ENCODE data around the gene GLIS1. TPM values are rescaled to one million over a fixed set of nuclear protein-coding genes. Genes with fewer than 3 reads are reported as not detected.

The GLIS1 gene
- total RNA-seq, 1 experiment from 2014 or later: 0.39 TPM

- DNase-seq (ENCODE audit: low read depth, low spot score) (no peak), ATAC-seq (no peak)
- H3K9me2 ChIP-seq (ENCODE audit: insufficient read depth): no peaks in the 10 kb centered on the region
- BruUV-seq (replicated peaks): no TSS peak
- no peak overlapping the region for H2AFZ ChIP-seq (ENCODE audit: low read depth, low read length, poor library complexity, severe bottlenecking)
- no peaks in the 10 kb centered on the region for H3K9me3 ChIP-seq (ENCODE audit: control insufficient read depth in 1 of 2, insufficient read depth in 1 of 2, low read depth in 1 of 2, low read length in 2 of 2)
- H3K4me3 ChIP-seq (replicated peaks in 1 of 2; ENCODE audit: low read depth in 1 of 2, low read length in 2 of 2): no peak overlapping the region
- H4K20me1 ChIP-seq (ENCODE audit: insufficient read depth): no peaks in the 10 kb centered on the region
- intact Hi-C loops (cut with micrococcal nuclease): no loop called here
- no peak overlapping the region for H3K4me2 ChIP-seq (ENCODE audit: low read length)
- ChIA-PET RAD21 (ENCODE audit: low non-redundant PET in 1 of 2, low total read pairs in 2 of 2, uncharacterized antibody in 2 of 2, unreplicated experiment in 2 of 2) (no interaction called here), POLR2A (no interaction called here), CTCF (no interaction called here)
- no peaks in the 10 kb centered on the region for H3K36me3 ChIP-seq (ENCODE audit: control insufficient read depth in 1 of 2, insufficient read depth in 2 of 2, low read length in 2 of 2)
- H3K27ac ChIP-seq (ENCODE audit: low read depth, low read length): no peak overlapping the region
- no peaks in the 10 kb centered on the region for H3K4me1 ChIP-seq (ENCODE audit: control insufficient read depth in 1 of 2, insufficient read depth in 2 of 2, low read length in 2 of 2)
- H3K79me2 ChIP-seq (ENCODE audit: insufficient read depth, low read length): no peaks in the 10 kb centered on the region
- H3K9ac ChIP-seq (ENCODE audit: low read length): no peak overlapping the region
- no peak for TF ChIP-seq ZBTB33 (IDR thresholded peaks at IDR 0.05; ENCODE audit: extremely low read depth, insufficient replicate concordance, low read length)
- no peak for TF ChIP-seq SIN3A (IDR thresholded peaks at IDR 0.05; ENCODE audit: low read depth)
- TF ChIP-seq MAX (IDR thresholded peaks at IDR 0.05): no peak
- no peak for TF ChIP-seq POLR2A (IDR thresholded peaks at IDR 0.05; ENCODE audit: borderline replicate concordance, extremely low read depth, insufficient read depth, insufficient read length)
- no peak for TF ChIP-seq ZNF274 (IDR thresholded peaks at IDR 0.05; ENCODE audit: low read depth, low read length)
- no peak for TF ChIP-seq POLR2AphosphoS5 (IDR thresholded peaks at IDR 0.05; ENCODE audit: low read depth, low read length)
- TF ChIP-seq SRF (IDR thresholded peaks at IDR 0.05; ENCODE audit: low read depth): no peak
- no peak for TF ChIP-seq YY1 (IDR thresholded peaks at IDR 0.05; ENCODE audit: extremely low read depth, insufficient replicate concordance, low read depth, low read length)
- no peak for TF ChIP-seq ATF3 (IDR thresholded peaks at IDR 0.05)
- H3K27me3 ChIP-seq (ENCODE audit: insufficient read depth, low read length): no peaks in the 10 kb centered on the region
Observed at GRCh38 chr1:53458634-53459033, 280.3 kb downstream of the GLIS1 start.

Other genes starting within 250 kb of the GLIS1 start
- gene NDC1, start 99.1 kb upstream of the GLIS1 start, total RNA-seq (2021; ENCODE audit: unreplicated experiment): 54.7 TPM
- 16.4 TPM for gene YIPF1, start 150.6 kb upstream of the GLIS1 start, total RNA-seq (2021; ENCODE audit: unreplicated experiment)
- not detected for gene DIO1, start 155.0 kb upstream of the GLIS1 start, total RNA-seq (2021; ENCODE audit: unreplicated experiment)
- 45.1 TPM for gene IFT25, start 206.5 kb upstream of the GLIS1 start, total RNA-seq (2021; ENCODE audit: unreplicated experiment)
- gene LRRC42, start 207.2 kb upstream of the GLIS1 start, total RNA-seq (2021; ENCODE audit: unreplicated experiment): 62.5 TPM